K562 (cell line): Measurements from ENCODE around the gene CD68. TPM values are rescaled to one million over a fixed set of nuclear protein-coding genes. Genes with fewer than 3 reads are reported as not detected.

ENCODE experiments used
- ARID1B ChIP-seq: fragments of 450-650 bp; IDR thresholded peaks from 2 replicates; pipeline ENCODE4 v1.6.1; 2016; ENCODE audit warnings: antibody characterized with exemption, mild to moderate bottlenecking, inconsistent platforms
- HDAC1 ChIP-seq, 2 experiments: fragments of 450-650 bp; IDR thresholded peaks; 2 replicates each; pipeline ENCODE4 v1.6.1; 2016 to 2017; ENCODE audit warnings: inconsistent platforms in 1 of 2, mild to moderate bottlenecking in 1 of 2, moderate library complexity in 1 of 2
- HDGF ChIP-seq: fragments of 450-650 bp; IDR thresholded peaks from 2 replicates; pipeline ENCODE4 v1.6.1; 2016
- HNRNPUL1 ChIP-seq: fragments of 200-400 bp; formaldehyde crosslinking; IDR thresholded peaks from 2 replicates; pipeline ENCODE4 v1.6.1; 2017; ENCODE audit warnings: low read length
- HOXB6 ChIP-seq: fragments of 250-450 bp; sonication (Bioruptor Pico); IDR thresholded peaks from 2 replicates; pipeline ENCODE4 v1.5.1; 2022; ENCODE audit warnings: mild to moderate bottlenecking, borderline replicate concordance
- MCM3 ChIP-seq: fragments of 450-650 bp; IDR thresholded peaks from 2 replicates; pipeline ENCODE4 v1.6.1; 2016
- TCF3 ChIP-seq: sonication (generic); formaldehyde crosslinking; IDR thresholded peaks from 2 replicates; pipeline ENCODE4 v1.4.0; 2020; ENCODE audit warnings: mild to moderate bottlenecking, missing genetic modification reagents
- TEAD4 ChIP-seq, 2 experiments: sonication (generic) in 1 of 2; formaldehyde crosslinking in 1 of 2; IDR thresholded peaks; 2 replicates each; pipeline versions ENCODE4 v1.6.1 to v1.8.0; 2012 to 2022; ENCODE audit warnings: borderline replicate concordance in 1 of 2, inconsistent platforms in 1 of 2, low read length in 1 of 2, mild to moderate bottlenecking in 1 of 2, missing genetic modification reagents in 1 of 2
- XRCC4 ChIP-seq: IDR thresholded peaks from one replicate; pipeline ENCODE4 v1.6.1; 2011; ENCODE audit not compliant: insufficient read depth, insufficient read length; ENCODE audit errors: extremely low read depth
- polyA plus RNA-seq, 8 experiments: library from polyadenylated mRNA; depleted of rRNA in 4 of 8; stranded (reverse) in 5 of 8; unstranded in 3 of 8; fragments of >200 nt; fragmentation: Nextera tagmentation in 2 of 8; fragmentation: Illumina TruSeq in 1 of 8; extraction: Ambion mirVana in 2 of 8; extraction: Trizol in 1 of 8; gene quantifications; 2 replicates each; pipeline versions ENCODE4 v1.2.1 to v1.2.3, GENCODE V29; 2011 to 2014; ENCODE audit warnings: inconsistent platforms in 1 of 8, missing spikeins in 1 of 8
- total RNA-seq, 7 experiments: library from RNA; depleted of rRNA in 6 of 7; stranded (reverse); fragments of >200 nt in 6 of 7; fragmentation: Illumina TruSeq in 2 of 7; extraction: Trizol in 2 of 7; gene quantifications; 2 replicates each; pipeline versions ENCODE4 v1.2.1 to v1.2.3, GENCODE V29; 2011 to 2021; ENCODE audit warnings: low replicate concordance in 1 of 7
- TF ChIP-seq, protein P1 (sequence below), 2 experiments: fragments of 450-650 bp; conservative IDR thresholded peaks; 2 replicates each; pipeline ENCODE4 v1.6.1; 2017; ENCODE audit warnings: mild to moderate bottlenecking in 2 of 2, moderate library complexity in 2 of 2
- TF ChIP-seq, protein P2 (sequence below): fragments of 200-600 bp; sonication (generic); IDR thresholded peaks from one replicate; pipeline ENCODE4 v1.6.1; 2012; ENCODE audit warnings: mild to moderate bottlenecking, low read depth, low read length, inconsistent platforms
- TF ChIP-seq, protein P3 (sequence below), 2 experiments: IDR thresholded peaks; 2 replicates each; pipeline ENCODE4 v1.6.1; 2011; ENCODE audit warnings: borderline replicate concordance in 1 of 2, control low read depth in 1 of 2, low read depth in 1 of 2, low read length in 1 of 2, mild to moderate bottlenecking in 1 of 2, mixed read lengths in 1 of 2, moderate library complexity in 1 of 2; ENCODE audit not compliant: insufficient read depth in 1 of 2, insufficient read length in 1 of 2, poor library complexity in 1 of 2, severe bottlenecking in 1 of 2; ENCODE audit errors: extremely low read depth in 1 of 2

Gene CD68
- total and polyA plus RNA-seq, 9 of the 15 experiments (the other 6 are each of a cell fraction or from before 2014, with no cell fraction given) = 28.2 to 89.8 (median 37.7) TPM

DNA sequence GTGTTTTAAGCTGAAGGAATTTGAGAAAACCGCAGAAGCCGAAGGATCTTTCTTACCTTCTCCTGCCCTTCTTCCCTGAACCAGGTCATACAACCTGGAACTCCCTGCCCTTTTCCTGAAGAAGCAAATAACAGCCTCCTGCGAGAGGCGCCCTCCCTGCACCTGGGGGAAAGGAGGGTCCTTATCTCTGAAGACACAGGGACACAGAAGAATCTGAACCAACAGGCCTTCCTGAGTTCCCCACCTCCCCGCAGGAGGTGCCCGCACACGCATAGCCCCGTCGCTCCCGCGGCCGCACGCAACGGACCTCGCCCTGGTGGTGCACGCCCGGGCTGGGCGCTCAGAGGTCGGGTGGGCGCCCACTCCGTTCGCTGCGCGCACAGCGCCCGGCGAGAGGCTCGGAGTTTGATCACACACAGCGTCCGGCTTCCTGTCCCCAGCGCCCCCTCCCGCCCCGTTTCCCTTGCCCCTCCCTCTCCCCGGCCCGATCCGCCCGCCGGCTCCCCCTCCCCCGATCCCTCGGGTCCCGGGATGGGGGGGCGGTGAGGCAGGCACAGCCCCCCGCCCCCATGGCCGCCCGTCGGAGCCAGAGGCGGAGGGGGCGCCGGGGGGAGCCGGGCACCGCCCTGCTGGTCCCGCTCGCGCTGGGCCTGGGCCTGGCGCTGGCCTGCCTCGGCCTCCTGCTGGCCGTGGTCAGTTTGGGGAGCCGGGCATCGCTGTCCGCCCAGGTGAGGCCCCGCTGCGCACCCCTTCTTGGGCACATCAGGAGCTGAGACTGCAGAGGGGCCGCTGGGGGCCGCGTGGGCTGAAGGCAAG lies 30.6 kb upstream of the CD68 start, which contains the start of gene TNFSF12 (continued):
- TF ChIP-seq MCM3 (no peak), TEAD4 (IDR thresholded peaks at IDR 0.05; ENCODE audit: low read length) (peak; percentile 63), TEAD4 (CRISPR knock-in tag; IDR thresholded peaks at IDR 0.05; ENCODE audit: borderline replicate concordance) (no peak), ARID1B (peak; percentile 53), XRCC4 (no peak), HOXB6 (CRISPR knock-in tag) (no peak), TCF3 (peak; percentile 74), HNRNPUL1 (no peak), HDGF (no peak), HDAC1 (IDR thresholded peaks at IDR 0.05) (peak in 1 of 2 experiments; percentile 16; a peak in 1 of 4 replicates)
- TF ChIP-seq, protein P1, sequence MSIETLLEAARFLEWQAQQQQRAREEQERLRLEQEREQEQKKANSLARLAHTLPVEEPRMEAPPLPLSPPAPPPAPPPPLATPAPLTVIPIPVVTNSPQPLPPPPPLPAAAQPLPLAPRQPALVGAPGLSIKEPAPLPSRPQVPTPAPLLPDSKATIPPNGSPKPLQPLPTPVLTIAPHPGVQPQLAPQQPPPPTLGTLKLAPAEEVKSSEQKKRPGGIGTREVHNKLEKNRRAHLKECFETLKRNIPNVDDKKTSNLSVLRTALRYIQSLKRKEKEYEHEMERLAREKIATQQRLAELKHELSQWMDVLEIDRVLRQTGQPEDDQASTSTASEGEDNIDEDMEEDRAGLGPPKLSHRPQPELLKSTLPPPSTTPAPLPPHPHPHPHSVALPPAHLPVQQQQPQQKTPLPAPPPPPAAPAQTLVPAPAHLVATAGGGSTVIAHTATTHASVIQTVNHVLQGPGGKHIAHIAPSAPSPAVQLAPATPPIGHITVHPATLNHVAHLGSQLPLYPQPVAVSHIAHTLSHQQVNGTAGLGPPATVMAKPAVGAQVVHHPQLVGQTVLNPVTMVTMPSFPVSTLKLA (conservative IDR thresholded peaks at IDR 0.05) = peak in 1 of 2 experiments; percentile 26; a peak in 1 of 4 replicates
- TF ChIP-seq, protein P2, sequence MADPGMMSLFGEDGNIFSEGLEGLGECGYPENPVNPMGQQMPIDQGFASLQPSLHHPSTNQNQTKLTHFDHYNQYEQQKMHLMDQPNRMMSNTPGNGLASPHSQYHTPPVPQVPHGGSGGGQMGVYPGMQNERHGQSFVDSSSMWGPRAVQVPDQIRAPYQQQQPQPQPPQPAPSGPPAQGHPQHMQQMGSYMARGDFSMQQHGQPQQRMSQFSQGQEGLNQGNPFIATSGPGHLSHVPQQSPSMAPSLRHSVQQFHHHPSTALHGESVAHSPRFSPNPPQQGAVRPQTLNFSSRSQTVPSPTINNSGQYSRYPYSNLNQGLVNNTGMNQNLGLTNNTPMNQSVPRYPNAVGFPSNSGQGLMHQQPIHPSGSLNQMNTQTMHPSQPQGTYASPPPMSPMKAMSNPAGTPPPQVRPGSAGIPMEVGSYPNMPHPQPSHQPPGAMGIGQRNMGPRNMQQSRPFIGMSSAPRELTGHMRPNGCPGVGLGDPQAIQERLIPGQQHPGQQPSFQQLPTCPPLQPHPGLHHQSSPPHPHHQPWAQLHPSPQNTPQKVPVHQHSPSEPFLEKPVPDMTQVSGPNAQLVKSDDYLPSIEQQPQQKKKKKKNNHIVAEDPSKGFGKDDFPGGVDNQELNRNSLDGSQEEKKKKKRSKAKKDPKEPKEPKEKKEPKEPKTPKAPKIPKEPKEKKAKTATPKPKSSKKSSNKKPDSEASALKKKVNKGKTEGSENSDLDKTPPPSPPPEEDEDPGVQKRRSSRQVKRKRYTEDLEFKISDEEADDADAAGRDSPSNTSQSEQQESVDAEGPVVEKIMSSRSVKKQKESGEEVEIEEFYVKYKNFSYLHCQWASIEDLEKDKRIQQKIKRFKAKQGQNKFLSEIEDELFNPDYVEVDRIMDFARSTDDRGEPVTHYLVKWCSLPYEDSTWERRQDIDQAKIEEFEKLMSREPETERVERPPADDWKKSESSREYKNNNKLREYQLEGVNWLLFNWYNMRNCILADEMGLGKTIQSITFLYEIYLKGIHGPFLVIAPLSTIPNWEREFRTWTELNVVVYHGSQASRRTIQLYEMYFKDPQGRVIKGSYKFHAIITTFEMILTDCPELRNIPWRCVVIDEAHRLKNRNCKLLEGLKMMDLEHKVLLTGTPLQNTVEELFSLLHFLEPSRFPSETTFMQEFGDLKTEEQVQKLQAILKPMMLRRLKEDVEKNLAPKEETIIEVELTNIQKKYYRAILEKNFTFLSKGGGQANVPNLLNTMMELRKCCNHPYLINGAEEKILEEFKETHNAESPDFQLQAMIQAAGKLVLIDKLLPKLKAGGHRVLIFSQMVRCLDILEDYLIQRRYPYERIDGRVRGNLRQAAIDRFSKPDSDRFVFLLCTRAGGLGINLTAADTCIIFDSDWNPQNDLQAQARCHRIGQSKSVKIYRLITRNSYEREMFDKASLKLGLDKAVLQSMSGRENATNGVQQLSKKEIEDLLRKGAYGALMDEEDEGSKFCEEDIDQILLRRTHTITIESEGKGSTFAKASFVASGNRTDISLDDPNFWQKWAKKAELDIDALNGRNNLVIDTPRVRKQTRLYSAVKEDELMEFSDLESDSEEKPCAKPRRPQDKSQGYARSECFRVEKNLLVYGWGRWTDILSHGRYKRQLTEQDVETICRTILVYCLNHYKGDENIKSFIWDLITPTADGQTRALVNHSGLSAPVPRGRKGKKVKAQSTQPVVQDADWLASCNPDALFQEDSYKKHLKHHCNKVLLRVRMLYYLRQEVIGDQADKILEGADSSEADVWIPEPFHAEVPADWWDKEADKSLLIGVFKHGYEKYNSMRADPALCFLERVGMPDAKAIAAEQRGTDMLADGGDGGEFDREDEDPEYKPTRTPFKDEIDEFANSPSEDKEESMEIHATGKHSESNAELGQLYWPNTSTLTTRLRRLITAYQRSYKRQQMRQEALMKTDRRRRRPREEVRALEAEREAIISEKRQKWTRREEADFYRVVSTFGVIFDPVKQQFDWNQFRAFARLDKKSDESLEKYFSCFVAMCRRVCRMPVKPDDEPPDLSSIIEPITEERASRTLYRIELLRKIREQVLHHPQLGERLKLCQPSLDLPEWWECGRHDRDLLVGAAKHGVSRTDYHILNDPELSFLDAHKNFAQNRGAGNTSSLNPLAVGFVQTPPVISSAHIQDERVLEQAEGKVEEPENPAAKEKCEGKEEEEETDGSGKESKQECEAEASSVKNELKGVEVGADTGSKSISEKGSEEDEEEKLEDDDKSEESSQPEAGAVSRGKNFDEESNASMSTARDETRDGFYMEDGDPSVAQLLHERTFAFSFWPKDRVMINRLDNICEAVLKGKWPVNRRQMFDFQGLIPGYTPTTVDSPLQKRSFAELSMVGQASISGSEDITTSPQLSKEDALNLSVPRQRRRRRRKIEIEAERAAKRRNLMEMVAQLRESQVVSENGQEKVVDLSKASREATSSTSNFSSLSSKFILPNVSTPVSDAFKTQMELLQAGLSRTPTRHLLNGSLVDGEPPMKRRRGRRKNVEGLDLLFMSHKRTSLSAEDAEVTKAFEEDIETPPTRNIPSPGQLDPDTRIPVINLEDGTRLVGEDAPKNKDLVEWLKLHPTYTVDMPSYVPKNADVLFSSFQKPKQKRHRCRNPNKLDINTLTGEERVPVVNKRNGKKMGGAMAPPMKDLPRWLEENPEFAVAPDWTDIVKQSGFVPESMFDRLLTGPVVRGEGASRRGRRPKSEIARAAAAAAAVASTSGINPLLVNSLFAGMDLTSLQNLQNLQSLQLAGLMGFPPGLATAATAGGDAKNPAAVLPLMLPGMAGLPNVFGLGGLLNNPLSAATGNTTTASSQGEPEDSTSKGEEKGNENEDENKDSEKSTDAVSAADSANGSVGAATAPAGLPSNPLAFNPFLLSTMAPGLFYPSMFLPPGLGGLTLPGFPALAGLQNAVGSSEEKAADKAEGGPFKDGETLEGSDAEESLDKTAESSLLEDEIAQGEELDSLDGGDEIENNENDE = no peak
- TF ChIP-seq, protein P3, sequence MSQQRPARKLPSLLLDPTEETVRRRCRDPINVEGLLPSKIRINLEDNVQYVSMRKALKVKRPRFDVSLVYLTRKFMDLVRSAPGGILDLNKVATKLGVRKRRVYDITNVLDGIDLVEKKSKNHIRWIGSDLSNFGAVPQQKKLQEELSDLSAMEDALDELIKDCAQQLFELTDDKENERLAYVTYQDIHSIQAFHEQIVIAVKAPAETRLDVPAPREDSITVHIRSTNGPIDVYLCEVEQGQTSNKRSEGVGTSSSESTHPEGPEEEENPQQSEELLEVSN (IDR thresholded peaks at IDR 0.05; ENCODE audit: borderline replicate concordance in 1 of 2, extremely low read depth in 1 of 2, insufficient read depth in 1 of 2, insufficient read length in 1 of 2, low read depth in 1 of 2, low read length in 1 of 2, poor library complexity in 1 of 2, severe bottlenecking in 1 of 2) = peak in 1 of 2 experiments; percentile 18
